AG08396 (cell line): ENCODE measurements around the gene ZNF438.

Experiments
- DNase-seq: peaks from one replicate; pipeline ENCODE4 v3.0.0; 2012; ENCODE audit warnings: low spot score, mixed read lengths

ZNF438 gene

GRCh38 chr10:30847199-30847598 lies 184.5 kb downstream of the ZNF438 start:
- DNase-seq, result no peak

- DNase-seq, result no peak
These were observed 185.0 kb downstream of the ZNF438 start for GRCh38 chr10:30846710-30847109.

GRCh38 chr10:30842894-30843293 lies 188.8 kb downstream of the ZNF438 start:
- no peak for DNase-seq

DNA sequence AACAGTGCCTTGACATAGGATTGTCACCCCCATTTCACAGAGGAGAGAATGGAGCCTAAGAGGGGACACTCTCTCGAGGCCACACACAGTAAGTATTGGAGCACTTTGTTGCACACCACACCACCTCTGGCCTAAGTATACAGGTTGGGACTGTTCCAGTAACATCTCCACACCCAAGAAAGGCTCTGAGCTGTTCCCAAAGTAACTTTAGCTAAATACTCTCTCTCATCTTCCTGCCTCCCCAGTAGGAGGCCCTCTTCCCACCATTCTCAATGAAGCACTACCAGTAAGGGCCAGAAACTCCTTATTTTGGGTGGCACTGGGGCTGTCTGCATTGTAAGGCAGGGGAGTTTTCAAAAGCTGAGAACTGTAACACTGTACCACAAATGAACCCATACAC lies 189.5 kb downstream of the ZNF438 start:
- no peak for DNase-seq

DNA sequence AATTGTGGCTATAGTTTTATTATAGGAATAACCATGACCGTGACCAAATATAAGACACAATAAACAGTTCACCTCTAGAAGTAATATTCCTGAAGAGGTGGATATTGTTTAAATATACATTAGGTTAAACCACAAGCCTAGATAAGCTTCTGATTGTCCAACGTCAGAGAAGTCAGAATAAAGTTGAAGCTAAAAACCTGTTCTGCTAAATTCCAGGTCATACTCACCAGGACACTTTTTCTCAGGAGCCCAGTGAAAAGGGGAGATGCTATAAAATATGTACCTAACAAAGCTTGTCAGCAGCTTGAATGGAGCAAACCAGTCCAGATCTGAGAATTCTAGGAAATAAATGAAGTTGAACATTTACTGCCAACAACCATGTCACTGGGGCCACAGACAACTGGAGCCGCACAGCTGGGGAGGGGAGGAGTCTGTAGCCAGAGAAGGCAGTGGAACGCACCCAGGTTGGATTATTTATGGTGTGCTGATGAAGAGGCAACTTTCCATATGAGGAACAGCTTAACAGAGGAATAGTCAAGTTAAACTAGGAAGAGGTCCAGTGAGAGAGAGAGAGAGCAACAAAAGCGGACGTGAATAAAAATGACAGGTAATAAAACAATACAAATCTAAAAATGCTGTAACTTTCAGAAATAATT lies 191.1 kb downstream of the ZNF438 start:
- no peak for DNase-seq

- no peak for DNase-seq
These were observed 192.0 kb downstream of the ZNF438 start for GRCh38 chr10:30839652-30840051.

GRCh38 chr10:30836406-30836805 lies 195.3 kb downstream of the ZNF438 start:
- no peak for DNase-seq

GRCh38 chr10:30835146-30835545 lies 196.5 kb downstream of the ZNF438 start:
- no peak for DNase-seq

- DNase-seq, result no peak
These were observed 197.0 kb downstream of the ZNF438 start for GRCh38 chr10:30834651-30835050.

GRCh38 chr10:30834153-30834552 lies 197.5 kb downstream of the ZNF438 start:
- no peak for DNase-seq

GRCh38 chr10:30833628-30833970 lies 198.1 kb downstream of the ZNF438 start:
- no peak for DNase-seq

- no peak for DNase-seq
These were observed 198.7 kb downstream of the ZNF438 start for GRCh38 chr10:30832749-30833627.

GRCh38 chr10:30832001-30832748 lies 199.5 kb downstream of the ZNF438 start:
- DNase-seq, result no peak

GRCh38 chr10:30831426-30831825 lies 200.2 kb downstream of the ZNF438 start:
- DNase-seq, result no peak

DNA sequence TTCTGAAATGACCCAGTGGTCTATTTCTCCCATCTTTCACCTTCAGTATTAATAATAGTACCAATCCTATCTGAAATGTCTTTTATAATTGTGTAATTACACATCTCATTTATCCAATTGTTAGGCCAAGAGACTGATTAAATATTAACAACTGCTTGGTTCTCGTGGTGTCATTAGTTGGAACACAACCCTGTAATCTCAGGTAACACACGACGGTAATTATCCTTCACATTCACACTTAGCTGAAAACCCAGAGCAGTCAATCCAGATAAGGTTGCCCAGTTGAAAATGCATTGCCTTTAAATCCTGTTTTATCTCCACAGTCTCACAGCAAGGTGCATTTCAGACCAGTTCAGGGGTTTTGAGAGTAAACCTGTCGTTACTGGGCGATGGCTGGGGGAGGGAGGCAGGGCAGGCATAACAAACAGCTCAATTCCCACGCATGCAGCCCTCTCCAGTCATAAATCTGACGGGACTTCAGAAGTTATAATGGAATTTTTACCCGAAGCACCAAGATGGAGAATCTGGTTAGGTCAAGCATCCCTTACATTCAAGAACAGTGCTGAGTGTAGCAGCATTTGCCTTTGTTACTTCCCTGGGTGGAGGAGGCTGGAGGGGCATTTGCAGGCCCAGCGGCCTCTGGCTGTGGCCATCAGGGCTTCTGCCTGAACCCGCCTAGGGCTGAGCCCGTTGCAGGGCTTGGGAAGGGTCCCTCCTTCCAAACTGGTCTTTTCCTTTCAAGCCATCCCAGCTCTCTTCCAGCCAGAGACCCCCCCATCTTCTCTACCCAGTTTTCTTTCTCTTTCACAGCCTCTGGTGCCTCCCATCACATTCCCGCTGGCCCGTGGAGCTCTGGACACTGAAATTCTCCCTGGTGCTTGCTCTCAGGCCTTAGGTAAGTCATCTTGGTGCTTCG lies 201.1 kb downstream of the ZNF438 start:
- no peak for DNase-seq

DNA sequence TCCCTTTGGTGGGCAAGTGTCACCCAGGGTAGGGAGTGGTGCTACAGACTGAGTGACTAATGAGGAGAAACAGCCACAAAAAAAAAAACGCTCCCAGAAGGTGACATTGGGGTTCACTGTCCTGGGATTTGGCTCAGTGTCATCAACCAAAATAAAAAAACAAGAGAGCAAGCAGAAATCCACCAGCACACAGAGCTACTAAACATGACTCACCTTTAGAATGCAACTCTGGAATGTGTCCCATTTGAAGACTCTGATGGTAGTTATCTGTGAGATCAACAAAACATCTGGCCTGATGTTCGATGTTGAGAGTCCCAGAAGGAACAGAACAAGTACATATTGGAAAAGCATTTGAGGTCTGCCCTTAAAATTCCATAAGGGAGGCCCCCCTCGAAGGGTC lies 201.8 kb downstream of the ZNF438 start:
- DNase-seq, result peak; percentile 40

DNA sequence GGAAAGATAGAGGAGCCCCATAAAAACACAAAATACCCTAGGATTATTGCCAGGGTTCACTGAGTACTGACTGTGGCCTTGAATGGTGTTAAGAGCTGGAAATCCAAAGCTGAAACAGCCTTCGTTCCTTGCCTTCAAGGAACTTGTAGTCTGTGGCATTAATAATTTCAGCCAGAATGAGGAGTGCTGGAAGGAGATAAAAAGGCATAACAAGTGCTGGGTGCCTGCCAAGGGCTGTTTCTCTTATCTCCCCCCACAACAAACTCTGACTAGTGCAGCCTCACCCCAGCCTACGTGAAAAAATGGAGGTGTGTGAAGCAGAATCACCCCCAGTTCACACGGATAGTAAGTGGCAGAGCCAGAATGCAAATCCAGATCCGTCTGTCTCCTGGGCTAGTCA lies 203.0 kb downstream of the ZNF438 start:
- no peak for DNase-seq

- DNase-seq, result no peak
These were observed 203.5 kb downstream of the ZNF438 start for GRCh38 chr10:30828164-30828563.

GRCh38 chr10:30827531-30828120 lies 204.0 kb downstream of the ZNF438 start:
- peak; percentile 30 for DNase-seq

DNA sequence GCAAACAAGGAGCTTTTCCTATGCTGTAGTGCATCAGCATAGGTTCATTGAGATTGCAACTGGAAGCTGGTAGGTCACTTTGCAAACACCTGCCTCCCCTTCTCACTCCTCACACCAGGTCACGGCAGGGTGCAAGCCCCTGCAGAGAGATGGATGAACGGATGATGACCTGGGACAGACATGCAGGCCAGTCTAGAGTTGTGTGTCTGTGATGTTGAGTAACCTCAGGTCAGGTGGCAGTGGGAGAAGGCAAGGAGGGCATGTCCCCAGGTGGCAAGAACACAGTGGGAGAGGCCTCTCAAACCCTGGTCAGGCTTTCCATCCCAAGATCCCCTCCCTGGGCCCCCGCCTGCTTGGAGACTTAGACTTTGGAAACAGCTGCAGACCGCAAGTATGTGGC lies 205.0 kb downstream of the ZNF438 start:
- no peak for DNase-seq

DNA sequence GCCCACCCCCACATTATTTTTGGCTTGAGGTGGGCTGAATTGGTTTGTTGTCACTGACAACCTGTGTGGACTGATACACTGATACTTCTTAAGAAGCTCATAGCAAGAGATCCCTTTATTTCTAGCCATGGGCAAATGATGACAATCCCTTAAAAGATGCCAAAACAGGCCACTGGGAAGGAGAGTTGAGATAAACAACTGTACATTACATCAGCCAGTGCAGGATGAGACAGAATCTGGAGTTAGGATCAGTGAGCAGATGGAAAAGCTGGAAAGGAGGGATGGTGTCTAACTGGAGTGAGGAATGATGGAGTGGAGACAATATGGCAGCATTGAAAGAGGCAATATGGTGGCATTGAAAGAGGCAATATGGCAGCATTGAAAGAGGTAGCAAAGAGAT lies 206.2 kb downstream of the ZNF438 start:
- no peak for DNase-seq
